ENCODE measurements around the gene FUS. TPM values are rescaled to one million over a fixed set of nuclear protein-coding genes. Genes with fewer than 3 reads are reported as not detected.
"Not testable (repeated sequence)": the region's sequence is repeated elsewhere in the genome, so short reads cannot be mapped to it uniquely, and the experiment has no call there.

Gene FUS
- total and polyA plus RNA-seq, 2 experiments from 2014 or later, result 247 to 528 TPM

- H3K9me3 Mint-ChIP-seq; H3K27me3 ChIP-seq (ENCODE audit: insufficient read depth); ATAC-seq; H3K79me2 ChIP-seq (replicated peaks; ENCODE audit: insufficient read depth); H4K20me1 ChIP-seq (replicated peaks; ENCODE audit: insufficient read depth); H3K36me3 ChIP-seq (ENCODE audit: insufficient read depth); H3F3A ChIP-seq (replicated peaks; ENCODE audit: low read depth); H3K4me3 ChIP-seq; H3K9me2 ChIP-seq (ENCODE audit: insufficient read depth); H3K4me3 Mint-ChIP-seq; H3K27ac ChIP-seq (ENCODE audit: low read depth); H3K4me2 ChIP-seq; H3K27ac Mint-ChIP-seq; H2AFZ ChIP-seq; DNase-seq (ENCODE audit: low spot score): not testable (repeated sequence)
- peaks cover 35% of the 10 kb centered on the region for H3K4me1 ChIP-seq (ENCODE audit: insufficient read depth)
- peaks cover 34% of the 10 kb centered on the region for H3K27me3 Mint-ChIP-seq (ENCODE audit: insufficient read depth, low read depth, poor library complexity)
- peaks cover 22% of the 10 kb centered on the region for H3K36me3 Mint-ChIP-seq (ENCODE audit: low read depth)
- H3K4me1 Mint-ChIP-seq, result peaks cover 65% of the 10 kb centered on the region
Observed at GRCh38 chr16:31136822-31137499, 43.0 kb upstream of the FUS start.

DNA sequence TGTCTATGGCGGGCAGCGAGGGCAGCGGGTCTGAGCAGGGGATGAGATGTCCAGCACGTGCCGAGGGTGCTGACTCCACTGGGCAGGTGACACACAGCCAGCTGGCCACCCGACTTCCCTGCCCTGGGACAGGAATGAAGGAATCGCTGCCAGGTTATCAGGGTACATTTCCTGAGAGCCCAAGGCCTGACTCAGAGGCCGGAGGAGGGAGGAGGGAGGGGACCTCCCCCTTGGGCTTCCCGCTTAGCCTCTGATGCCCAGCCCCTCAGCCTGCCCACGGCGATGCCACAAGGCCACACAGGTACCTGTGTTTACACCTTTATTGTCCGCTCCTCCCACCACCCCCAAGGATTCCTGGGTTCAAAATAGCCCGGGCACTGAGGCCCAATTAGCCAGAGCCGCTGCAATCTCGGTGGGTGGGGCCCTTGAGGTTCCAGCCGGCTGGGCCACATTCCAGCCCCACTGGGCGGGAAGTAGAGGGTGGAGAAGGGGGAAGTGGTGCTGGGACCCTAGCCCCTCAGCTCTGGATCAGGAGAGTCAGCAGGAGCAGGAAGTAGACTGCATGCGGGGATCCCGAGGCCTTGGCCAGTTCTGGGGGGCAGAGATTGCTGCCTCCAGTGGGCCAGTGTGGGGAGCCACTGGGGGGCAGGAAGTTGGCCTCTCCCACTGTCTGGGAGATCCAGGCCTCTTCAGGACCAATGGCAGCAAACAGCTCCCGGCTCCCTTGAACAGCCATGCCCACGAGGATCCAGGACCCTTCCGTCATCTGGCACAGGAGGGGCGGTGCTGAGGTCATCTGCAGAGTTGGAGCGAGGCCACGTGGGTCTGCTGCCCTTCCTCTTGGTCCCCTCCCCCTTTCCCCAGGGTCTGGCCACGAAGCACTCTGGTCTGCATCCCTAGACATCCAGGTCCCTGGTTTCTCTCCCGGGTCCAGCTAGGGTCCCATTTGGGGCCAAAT is 41.0 kb upstream of the FUS start:
- TF ChIP-seq POLR2AphosphoS5 (IDR thresholded peaks at IDR 0.05; ENCODE audit: low read depth) (no peak), ZNF114 (CRISPR knock-in tag; IDR thresholded peaks at IDR 0.05) (no peak), REST (IDR thresholded peaks at IDR 0.05; ENCODE audit: unreplicated experiment) (peak; percentile 29)
- Histone ChIP-seq H2AFZ (peak overlapping the region; percentile 85), H3K4me1 (ENCODE audit: insufficient read depth) (peaks cover 25% of the 10 kb centered on the region), H3K36me3 (ENCODE audit: insufficient read depth) (no peaks in the 10 kb centered on the region), H3F3A (replicated peaks; ENCODE audit: low read depth) (0 out of 2 replicates have a peak, but pooled peaks cover 9% of the 10 kb centered on the region), H4K20me1 (replicated peaks; ENCODE audit: insufficient read depth) (no peaks in the 10 kb centered on the region; the same call in 1 of the 2 replicates), H3K27ac (ENCODE audit: low read depth) (peak overlapping the region; percentile 74), H3K9me2 (ENCODE audit: insufficient read depth) (no peaks in the 10 kb centered on the region), H3K4me3 (peak overlapping the region; percentile 23; the same call in 1 of the 2 replicates), H3K79me2 (replicated peaks; ENCODE audit: insufficient read depth) (peaks cover 3% of the 10 kb centered on the region; the same call in 1 of the 2 replicates), H3K27me3 (ENCODE audit: insufficient read depth) (peaks cover 14% of the 10 kb centered on the region), H3K4me2 (peak overlapping the region; percentile 66)
- peaks cover 3% of the 10 kb centered on the region for H3K36me3 Mint-ChIP-seq (ENCODE audit: low read depth)
- no peaks in the 10 kb centered on the region; the same call in 2 of the 3 replicates for H3K9me3 Mint-ChIP-seq
- peaks cover 49% of the 10 kb centered on the region for H3K4me1 Mint-ChIP-seq
- H3K27me3 Mint-ChIP-seq (ENCODE audit: insufficient read depth, low read depth, poor library complexity), result peaks cover 33% of the 10 kb centered on the region
- DNase-seq (ENCODE audit: low spot score), result peak; percentile 69
- H3K4me3 Mint-ChIP-seq, result no peak overlapping the region; the same call in 2 of the 3 replicates
- ATAC-seq, result peak; percentile 4
- peak overlapping the region; percentile 59 for H3K27ac Mint-ChIP-seq

DNA sequence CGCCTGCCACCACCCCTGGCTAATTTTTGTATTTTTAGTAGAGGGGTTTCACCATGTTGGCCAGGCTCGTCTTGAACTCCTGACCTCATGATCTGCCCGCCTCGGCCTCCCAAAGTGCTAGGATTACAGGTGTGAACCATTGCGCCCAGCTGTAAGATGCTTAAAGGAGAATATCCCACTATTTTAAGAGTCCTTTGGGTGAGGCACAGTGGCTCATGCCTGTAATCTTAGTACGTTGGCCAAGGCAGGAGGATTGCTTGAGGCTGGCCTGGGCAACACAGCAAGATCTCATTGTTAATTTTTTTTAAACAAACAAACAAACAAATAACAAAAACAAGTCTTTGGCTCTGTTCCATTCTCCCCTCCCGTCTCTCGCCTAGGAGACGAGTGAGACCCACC is 38.9 kb upstream of the FUS start:
- H3K4me1 ChIP-seq (ENCODE audit: insufficient read depth), result peaks cover 20% of the 10 kb centered on the region
- not testable (repeated sequence) for ATAC-seq; H4K20me1 ChIP-seq (replicated peaks; ENCODE audit: insufficient read depth); H3K9me3 Mint-ChIP-seq; H3K4me3 Mint-ChIP-seq; H3K79me2 ChIP-seq (replicated peaks; ENCODE audit: insufficient read depth); H3K4me3 ChIP-seq; DNase-seq (ENCODE audit: low spot score); H2AFZ ChIP-seq; H3K36me3 Mint-ChIP-seq (ENCODE audit: low read depth); H3K36me3 ChIP-seq (ENCODE audit: insufficient read depth); H3K9me2 ChIP-seq (ENCODE audit: insufficient read depth); H3K27ac Mint-ChIP-seq
- peaks cover 40% of the 10 kb centered on the region for H3K27me3 Mint-ChIP-seq (ENCODE audit: insufficient read depth, low read depth, poor library complexity)
- H3F3A ChIP-seq (replicated peaks; ENCODE audit: low read depth), result 0 out of 2 replicates have a peak, but pooled peaks cover 14% of the 10 kb centered on the region
- peaks cover 37% of the 10 kb centered on the region for H3K4me1 Mint-ChIP-seq
- peaks cover 21% of the 10 kb centered on the region for H3K27me3 ChIP-seq (ENCODE audit: insufficient read depth)
- peak overlapping the region; percentile 74 for H3K4me2 ChIP-seq
- H3K27ac ChIP-seq (ENCODE audit: low read depth), result peak overlapping the region; percentile 80; the same call in 1 of the 2 replicates
